Measurements from ENCODE around the gene RBP5.

The RBP5 gene

DNA sequence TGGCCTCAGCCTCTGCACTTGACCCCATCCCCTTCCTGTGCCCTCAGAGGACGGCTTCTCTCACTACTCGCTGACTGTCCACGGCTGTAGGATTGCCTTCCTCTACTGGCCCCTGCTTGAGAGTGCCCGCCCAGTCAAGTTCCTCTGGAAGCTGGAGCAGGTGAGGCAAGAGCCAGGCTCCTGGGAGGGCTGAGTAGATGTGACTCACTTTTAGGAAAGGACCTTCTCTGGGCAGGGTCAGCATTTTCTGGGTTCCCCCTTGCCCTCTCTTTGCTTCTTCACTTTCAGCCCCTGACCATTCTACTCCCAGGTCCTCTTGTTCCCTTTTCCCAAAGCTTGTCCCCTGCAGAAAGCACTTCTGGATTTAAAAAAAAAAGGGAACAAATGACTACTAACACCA lies 9.2 kb upstream of the RBP5 start:
- Histone ChIP-seq H3K4me1 (ENCODE audit: control insufficient read depth, insufficient read depth, low read length, poor library complexity, severe bottlenecking) (no peaks in the 10 kb centered on the region), H3K36me3 (ENCODE audit: control insufficient read depth, insufficient read depth, low read length) (peaks cover 55% of the 10 kb centered on the region), H3K9me3 (ENCODE audit: control insufficient read depth, low read length) (no peaks in the 10 kb centered on the region), H3K27me3 (replicated peaks; ENCODE audit: control insufficient read depth, insufficient read depth, low read length, poor library complexity, severe bottlenecking) (no peaks in the 10 kb centered on the region), H3K4me3 (ENCODE audit: insufficient read depth, low read depth, low read length, poor library complexity, severe bottlenecking) (no peak overlapping the region), H3K27ac (ENCODE audit: insufficient read depth, low read length, poor library complexity, severe bottlenecking) (no peak overlapping the region)
- no peak for DNase-seq

DNA sequence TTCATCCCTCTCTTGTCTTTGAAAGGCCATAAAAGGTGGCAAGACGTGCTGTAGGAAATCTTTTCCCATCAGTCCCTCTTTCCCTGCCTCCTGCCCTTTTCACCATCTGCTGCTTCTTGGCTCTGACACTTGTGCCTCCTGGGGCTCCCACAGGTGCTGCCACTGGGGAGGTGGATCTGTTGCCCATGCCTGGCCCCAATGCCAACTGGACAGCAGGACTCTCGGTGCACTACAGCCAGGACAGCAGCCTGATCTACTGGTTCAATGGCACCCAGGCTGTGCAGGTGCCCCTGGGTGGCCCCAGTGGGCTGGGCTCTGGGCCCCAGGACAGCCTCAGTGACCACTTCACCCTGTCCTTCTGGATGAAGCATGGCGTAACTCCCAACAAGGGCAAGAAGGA lies 8.0 kb upstream of the RBP5 start:
- H3K36me3 ChIP-seq (ENCODE audit: control insufficient read depth, insufficient read depth, low read length): peaks cover 55% of the 10 kb centered on the region

DNA sequence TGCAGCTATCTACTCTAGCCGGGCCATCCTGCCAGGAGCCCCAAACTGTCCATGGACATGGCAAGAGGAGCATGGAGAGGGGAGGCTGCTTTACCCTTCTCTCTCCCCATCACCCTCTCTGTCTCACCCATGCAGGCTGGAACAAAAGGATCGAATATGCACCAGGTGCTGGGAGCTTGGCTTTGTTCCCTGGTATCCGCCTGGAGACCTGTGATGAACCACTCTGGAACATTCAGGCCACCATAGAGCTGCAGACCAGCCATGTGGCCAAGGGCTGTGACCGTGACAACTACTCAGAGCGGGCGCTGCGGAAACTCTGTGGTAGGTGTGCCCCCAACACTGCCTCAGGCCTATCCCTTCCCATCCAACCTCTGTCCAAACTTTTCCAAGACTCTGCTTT lies 7.4 kb upstream of the RBP5 start:
- Histone ChIP-seq H3K4me3 (ENCODE audit: insufficient read depth, low read depth, low read length, poor library complexity, severe bottlenecking) (no peak overlapping the region), H3K9me3 (ENCODE audit: control insufficient read depth, low read length) (no peaks in the 10 kb centered on the region)

More for the DNA sequence above, 8.0 kb upstream of the RBP5 start:
- Histone ChIP-seq H3K27ac (ENCODE audit: insufficient read depth, low read length, poor library complexity, severe bottlenecking) (no peak overlapping the region), H3K4me1 (ENCODE audit: control insufficient read depth, insufficient read depth, low read length, poor library complexity, severe bottlenecking) (peaks cover 3% of the 10 kb centered on the region), H3K27me3 (replicated peaks; ENCODE audit: control insufficient read depth, insufficient read depth, low read length, poor library complexity, severe bottlenecking) (no peaks in the 10 kb centered on the region), H3K4me3 (ENCODE audit: insufficient read depth, low read depth, low read length, poor library complexity, severe bottlenecking) (no peak overlapping the region), H3K9me3 (ENCODE audit: control insufficient read depth, low read length) (no peaks in the 10 kb centered on the region)
- DNase-seq: no peak

DNA sequence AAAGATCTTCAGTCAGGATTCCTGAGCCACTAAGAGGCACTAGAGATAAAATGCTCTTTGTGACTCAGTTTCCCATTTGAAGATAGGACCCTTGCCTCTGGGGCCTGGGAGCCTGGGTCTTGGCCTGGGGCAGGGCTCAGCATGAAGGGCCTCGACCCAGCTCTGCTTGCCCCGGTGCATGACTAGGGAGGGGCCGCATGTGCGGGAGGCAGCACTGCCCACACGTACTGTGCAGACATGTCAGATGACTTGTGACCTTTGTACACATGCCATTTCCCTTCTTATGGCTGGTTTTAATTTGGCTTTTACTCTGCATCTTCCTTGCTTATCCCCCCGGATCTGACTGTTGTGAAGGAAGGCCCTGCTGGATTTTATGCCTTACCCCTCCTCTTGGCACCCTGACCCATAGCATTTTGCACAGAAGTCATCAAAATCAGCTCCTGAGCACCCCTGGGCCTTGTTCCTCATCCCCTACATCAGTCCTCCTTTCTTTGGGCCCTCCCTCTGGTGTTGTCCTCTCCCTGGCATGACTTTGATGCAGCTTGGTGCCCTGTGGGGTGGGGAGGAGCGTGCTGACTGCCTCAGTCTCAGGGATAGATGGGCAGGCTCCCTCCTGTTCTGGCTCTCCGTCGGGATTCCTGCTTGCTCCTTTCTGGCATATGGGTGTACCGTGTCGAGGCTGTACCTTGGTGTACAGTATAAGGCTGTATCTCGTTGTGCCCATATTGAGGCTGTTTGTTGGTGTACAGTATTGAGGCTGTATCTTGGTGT lies 5.9 kb upstream of the RBP5 start:
- Histone ChIP-seq H3K4me1 (ENCODE audit: control insufficient read depth, insufficient read depth, low read length, poor library complexity, severe bottlenecking) (peaks cover 13% of the 10 kb centered on the region), H3K36me3 (ENCODE audit: control insufficient read depth, insufficient read depth, low read length) (peaks cover 47% of the 10 kb centered on the region), H3K9me3 (ENCODE audit: control insufficient read depth, low read length) (no peaks in the 10 kb centered on the region), H3K4me3 (ENCODE audit: insufficient read depth, low read depth, low read length, poor library complexity, severe bottlenecking) (no peak overlapping the region), H3K27me3 (replicated peaks; ENCODE audit: control insufficient read depth, insufficient read depth, low read length, poor library complexity, severe bottlenecking) (no peaks in the 10 kb centered on the region), H3K27ac (ENCODE audit: insufficient read depth, low read length, poor library complexity, severe bottlenecking) (no peak overlapping the region)
- DNase-seq: no peak

More for the DNA sequence above, 7.4 kb upstream of the RBP5 start:
- no peak for DNase-seq
- Histone ChIP-seq H3K36me3 (ENCODE audit: control insufficient read depth, insufficient read depth, low read length) (peaks cover 49% of the 10 kb centered on the region), H3K27ac (ENCODE audit: insufficient read depth, low read length, poor library complexity, severe bottlenecking) (no peak overlapping the region), H3K27me3 (replicated peaks; ENCODE audit: control insufficient read depth, insufficient read depth, low read length, poor library complexity, severe bottlenecking) (no peaks in the 10 kb centered on the region), H3K4me1 (ENCODE audit: control insufficient read depth, insufficient read depth, low read length, poor library complexity, severe bottlenecking) (peaks cover 9% of the 10 kb centered on the region)

DNA sequence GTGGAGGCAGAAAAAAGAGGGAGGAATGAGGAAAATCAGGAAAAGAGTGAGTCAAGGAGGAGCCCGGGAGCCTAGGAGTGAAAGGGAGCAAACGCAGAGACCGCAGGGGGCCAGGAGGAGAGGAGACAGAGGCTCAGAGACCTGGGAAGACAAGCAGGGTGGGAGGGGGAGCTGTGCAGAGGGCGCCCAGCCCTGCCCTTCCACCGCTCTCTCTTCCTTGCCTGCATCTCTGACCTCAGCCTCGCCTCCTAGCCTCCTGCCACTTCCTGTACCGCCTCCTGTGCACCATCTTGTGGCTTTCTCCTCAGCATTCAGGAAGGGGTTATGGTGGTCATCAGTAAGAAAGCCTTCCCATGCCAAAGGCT lies 2.8 kb upstream of the RBP5 start:
- Histone ChIP-seq H3K27ac (ENCODE audit: insufficient read depth, low read length, poor library complexity, severe bottlenecking) (peak overlapping the region; percentile 74), H3K4me3 (ENCODE audit: insufficient read depth, low read depth, low read length, poor library complexity, severe bottlenecking) (peak overlapping the region; percentile 80), H3K36me3 (ENCODE audit: control insufficient read depth, insufficient read depth, low read length) (peaks cover 33% of the 10 kb centered on the region), H3K27me3 (replicated peaks; ENCODE audit: control insufficient read depth, insufficient read depth, low read length, poor library complexity, severe bottlenecking) (no peaks in the 10 kb centered on the region), H3K9me3 (ENCODE audit: control insufficient read depth, low read length) (no peaks in the 10 kb centered on the region), H3K4me1 (ENCODE audit: control insufficient read depth, insufficient read depth, low read length, poor library complexity, severe bottlenecking) (peaks cover 19% of the 10 kb centered on the region)
- DNase-seq: peak in 1 of 3 donors; percentile 13

DNA sequence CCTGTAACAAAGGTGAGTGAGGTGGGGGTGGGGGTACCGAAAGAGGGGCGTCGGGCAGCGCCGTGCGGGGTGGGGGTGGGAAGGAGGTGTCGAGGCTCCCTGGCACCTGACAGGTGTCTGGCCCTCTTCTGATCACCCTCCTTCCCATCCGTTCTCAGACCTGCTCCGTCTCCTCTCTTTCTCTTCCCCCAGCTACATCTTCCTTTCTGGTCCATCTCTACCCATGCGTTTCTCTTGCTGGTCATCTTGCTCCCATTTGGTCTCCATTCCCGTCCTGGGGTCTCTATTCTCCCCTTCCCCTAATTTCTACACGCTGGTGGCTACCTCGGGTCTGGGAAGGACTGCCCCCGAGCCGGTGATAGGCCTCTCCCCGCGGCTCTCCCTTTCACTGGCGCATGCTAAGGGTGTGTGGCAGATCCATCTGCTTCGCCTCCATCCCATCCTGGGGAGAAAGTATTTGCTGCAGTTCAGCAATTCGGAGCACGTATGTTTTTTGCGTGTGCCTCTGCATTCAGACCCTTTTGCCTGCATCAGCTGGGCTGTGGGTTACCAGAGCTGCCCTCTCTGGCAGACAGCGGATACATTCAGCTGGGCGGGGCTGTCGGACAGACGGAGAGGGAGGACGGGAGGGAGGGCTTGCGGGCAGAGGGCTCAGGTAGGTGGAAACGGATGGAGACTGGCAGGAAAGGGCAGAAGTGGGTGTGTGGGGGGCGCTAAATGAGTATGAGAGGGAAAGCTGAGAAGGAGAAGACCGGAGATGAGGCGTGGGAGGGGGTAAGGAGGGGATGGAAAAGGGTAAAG lies 2.2 kb upstream of the RBP5 start:
- no peaks in the 10 kb centered on the region for H3K27me3 ChIP-seq (replicated peaks; ENCODE audit: control insufficient read depth, insufficient read depth, low read length, poor library complexity, severe bottlenecking)
- H3K9me3 ChIP-seq (ENCODE audit: control insufficient read depth, low read length): no peaks in the 10 kb centered on the region
- H3K4me3 ChIP-seq (ENCODE audit: insufficient read depth, low read depth, low read length, poor library complexity, severe bottlenecking): peak overlapping the region; percentile 80
- peak overlapping the region; percentile 74 for H3K27ac ChIP-seq (ENCODE audit: insufficient read depth, low read length, poor library complexity, severe bottlenecking)
- peak; percentile 27 to 40 (median 36) for DNase-seq
- peaks cover 19% of the 10 kb centered on the region for H3K4me1 ChIP-seq (ENCODE audit: control insufficient read depth, insufficient read depth, low read length, poor library complexity, severe bottlenecking)
- H3K36me3 ChIP-seq (ENCODE audit: control insufficient read depth, insufficient read depth, low read length): peaks cover 28% of the 10 kb centered on the region

DNA sequence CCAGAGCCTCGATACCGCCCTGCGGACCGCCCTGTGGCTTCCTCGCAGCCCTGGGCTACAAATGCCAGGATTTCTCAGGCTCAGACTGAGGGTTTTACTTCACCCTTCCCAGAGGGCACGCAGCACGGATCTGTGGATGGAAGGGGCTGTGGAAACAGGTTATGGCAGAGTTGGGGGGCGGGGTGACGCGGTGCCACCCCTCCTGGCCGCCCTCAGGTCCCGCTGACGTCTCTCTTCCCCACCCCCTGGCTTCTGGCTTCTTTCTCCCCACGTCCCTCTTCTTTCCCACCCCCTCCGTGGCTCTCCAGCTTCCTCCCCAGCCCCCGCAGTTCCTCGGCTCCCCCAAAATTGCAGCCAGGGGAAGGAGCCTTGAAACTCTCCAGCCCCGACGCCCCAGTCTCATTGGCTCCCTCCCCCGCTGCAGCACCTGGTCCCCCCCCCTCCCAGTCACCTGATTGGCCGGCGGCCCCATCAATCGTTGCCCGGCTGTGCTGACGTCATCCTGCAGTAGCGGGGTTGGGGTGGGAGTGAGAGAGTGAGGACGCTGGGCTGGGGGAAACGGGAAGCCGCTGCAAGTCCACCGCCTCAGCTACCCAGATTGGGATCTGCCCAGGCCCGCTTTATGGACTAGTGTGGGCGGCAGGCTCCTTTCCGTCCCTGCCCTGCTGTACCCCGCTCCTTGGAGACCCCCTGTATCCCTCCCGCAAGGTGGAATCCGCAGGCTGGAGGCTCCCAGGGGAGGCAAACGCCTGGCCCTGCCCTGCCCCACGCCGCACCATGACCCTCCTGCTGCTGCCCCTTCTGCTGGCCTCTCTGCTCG lies 1.4 kb upstream of the RBP5 start, which contains the start of gene CLSTN3:
Gene CLSTN3, plus strand, starts transcription at position 500 of the 820 bp plus-strand sequence. Its CDS starts 278 bp downstream, at position 778.
- Histone ChIP-seq H3K9me3 (ENCODE audit: control insufficient read depth, low read length) (no peaks in the 10 kb centered on the region), H3K4me3 (ENCODE audit: insufficient read depth, low read depth, low read length, poor library complexity, severe bottlenecking) (peak within 1 kb of the TSS; percentile 80), H3K36me3 (ENCODE audit: control insufficient read depth, insufficient read depth, low read length) (peaks cover 19% of the 10 kb centered on the region), H3K27ac (ENCODE audit: insufficient read depth, low read length, poor library complexity, severe bottlenecking) (peak within 1 kb of the TSS; percentile 74), H3K27me3 (replicated peaks; ENCODE audit: control insufficient read depth, insufficient read depth, low read length, poor library complexity, severe bottlenecking) (no peaks in the 10 kb centered on the region), H3K4me1 (ENCODE audit: control insufficient read depth, insufficient read depth, low read length, poor library complexity, severe bottlenecking) (peaks cover 19% of the 10 kb centered on the region)
- DNase-seq: peak; percentile 75 to 90 (median 81)

DNA sequence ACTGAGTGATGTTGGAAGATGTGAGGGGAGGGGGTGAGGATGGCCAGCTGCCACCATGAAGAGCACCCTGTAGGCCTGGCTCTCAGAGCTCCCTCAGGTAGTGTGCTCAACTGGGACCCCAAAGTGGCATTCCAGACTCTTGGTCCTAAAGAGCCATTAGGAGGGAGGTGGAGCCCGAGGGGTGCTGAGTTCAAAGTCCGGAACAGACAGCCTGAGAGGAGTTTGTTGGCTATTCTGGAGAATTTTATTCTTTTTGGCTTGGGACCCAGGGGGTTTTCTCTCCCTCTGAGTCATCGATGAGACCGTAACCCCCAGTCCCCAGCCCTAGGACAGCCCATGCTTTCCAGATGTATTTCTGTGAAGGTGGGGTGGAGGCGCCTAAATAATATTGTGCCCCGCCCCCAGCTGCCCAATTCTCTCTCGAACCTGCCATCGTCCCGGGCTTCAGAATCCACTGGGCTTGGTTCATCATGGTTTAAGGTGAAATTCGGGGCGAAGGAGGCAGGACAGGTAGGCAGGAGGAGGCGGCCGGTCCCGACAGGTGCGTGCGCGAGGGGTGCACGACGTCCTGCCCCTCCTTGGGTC lies 690 bp upstream of the RBP5 start:
- Histone ChIP-seq H3K9me3 (ENCODE audit: control insufficient read depth, low read length) (no peaks in the 10 kb centered on the region), H3K4me1 (ENCODE audit: control insufficient read depth, insufficient read depth, low read length, poor library complexity, severe bottlenecking) (peaks cover 19% of the 10 kb centered on the region), H3K36me3 (ENCODE audit: control insufficient read depth, insufficient read depth, low read length) (peaks cover 12% of the 10 kb centered on the region), H3K4me3 (ENCODE audit: insufficient read depth, low read depth, low read length, poor library complexity, severe bottlenecking) (peak overlapping the region; percentile 80), H3K27me3 (replicated peaks; ENCODE audit: control insufficient read depth, insufficient read depth, low read length, poor library complexity, severe bottlenecking) (no peaks in the 10 kb centered on the region), H3K27ac (ENCODE audit: insufficient read depth, low read length, poor library complexity, severe bottlenecking) (peak overlapping the region; percentile 74)
- DNase-seq: peak in 1 of 3 donors; percentile 14

DNA sequence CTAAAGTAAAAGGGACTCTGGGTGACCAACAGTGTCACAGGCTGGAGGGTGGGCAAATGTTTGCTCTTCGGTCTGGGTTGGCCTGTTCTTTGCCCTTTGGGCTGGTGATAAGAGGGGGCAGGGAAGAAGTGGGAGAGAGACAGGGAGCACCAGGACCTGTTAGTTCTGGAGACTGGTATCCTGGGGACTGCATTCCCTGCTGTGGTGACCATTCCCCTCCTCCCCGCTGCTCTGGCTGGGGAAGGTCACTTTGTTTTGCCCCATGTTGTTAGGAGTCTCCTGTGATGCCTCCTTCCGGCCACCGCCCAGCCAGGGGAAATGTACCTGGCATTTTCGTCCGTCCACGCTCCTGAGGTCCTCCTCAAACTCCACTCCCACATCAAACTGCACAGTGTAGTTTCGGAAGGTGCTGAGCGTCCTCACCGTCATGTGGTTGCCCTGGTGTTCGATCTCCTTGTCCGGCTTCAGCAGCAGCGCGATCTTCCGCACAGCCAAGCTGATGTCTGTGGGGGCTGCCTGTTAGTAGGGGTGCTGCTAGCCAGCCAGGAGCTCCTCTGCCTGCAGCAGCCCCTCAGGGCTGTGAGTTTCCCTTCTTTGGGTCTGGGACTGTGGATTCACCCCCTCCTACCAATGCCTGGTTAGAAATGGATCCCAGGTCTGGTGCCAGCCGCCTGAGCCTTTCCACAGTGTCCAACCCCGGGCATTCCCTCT lies 618 bp downstream of the RBP5 start:
- no peak for DNase-seq
- no peaks in the 10 kb centered on the region for H3K36me3 ChIP-seq (ENCODE audit: control insufficient read depth, insufficient read depth, low read length)
- H3K27me3 ChIP-seq (replicated peaks; ENCODE audit: control insufficient read depth, insufficient read depth, low read length, poor library complexity, severe bottlenecking): no peaks in the 10 kb centered on the region
- no peaks in the 10 kb centered on the region for H3K9me3 ChIP-seq (ENCODE audit: control insufficient read depth, low read length)
- no peak overlapping the region for H3K27ac ChIP-seq (ENCODE audit: insufficient read depth, low read length, poor library complexity, severe bottlenecking)
- peaks cover 19% of the 10 kb centered on the region for H3K4me1 ChIP-seq (ENCODE audit: control insufficient read depth, insufficient read depth, low read length, poor library complexity, severe bottlenecking)
- H3K4me3 ChIP-seq (ENCODE audit: insufficient read depth, low read depth, low read length, poor library complexity, severe bottlenecking): no peak overlapping the region
